LHCN-M2 (cell line): ENCODE measurements around the gene ACO2. TPM values are rescaled to one million over a fixed set of nuclear protein-coding genes. Genes with fewer than 3 reads are reported as not detected.
"Not testable (repeated sequence)": the region's sequence is repeated elsewhere in the genome, so short reads cannot be mapped to it uniquely, and the experiment has no call there.

Source experiments
- DNase-seq: peaks from one replicate; pipeline ENCODE4 v3.0.0-alpha.2; 2012; ENCODE audit warnings: low read depth
- total RNA-seq: library from RNA; depleted of rRNA; stranded (reverse); fragments of >200 nt; gene quantifications from 2 replicates; pipeline ENCODE4 v1.2.3, GENCODE V29; 2014; rRNA removed

Gene ACO2
- total RNA-seq, 1 experiment from 2014 or later = 64.4 TPM

- peak; percentile 84 for DNase-seq
Measured at GRCh38 chr22:41565403-41566054, 96.6 kb downstream of the ACO2 start.

- DNase-seq = no peak
Measured at GRCh38 chr22:41567512-41567768, 98.5 kb downstream of the ACO2 start.

GRCh38 chr22:41568811-41569210 is 99.9 kb downstream of the ACO2 start:
- no peak for DNase-seq

- no peak for DNase-seq
Measured at GRCh38 chr22:41570221-41570620, 101.3 kb downstream of the ACO2 start.

- DNase-seq = no peak
Measured at GRCh38 chr22:41571786-41572185, 102.9 kb downstream of the ACO2 start.

GRCh38 chr22:41572305-41572704 is 103.4 kb downstream of the ACO2 start:
- DNase-seq = not testable (repeated sequence)

- DNase-seq = no peak
Measured at GRCh38 chr22:41573677-41574076, 104.8 kb downstream of the ACO2 start.

GRCh38 chr22:41574847-41575381 is 106.0 kb downstream of the ACO2 start:
- no peak for DNase-seq

- DNase-seq = no peak
Measured at GRCh38 chr22:41575533-41575932, 106.6 kb downstream of the ACO2 start.

- peak; percentile 48 for DNase-seq
Measured at GRCh38 chr22:41576877-41577276, 108.0 kb downstream of the ACO2 start.

- no peak for DNase-seq
Measured at GRCh38 chr22:41578114-41578513, 109.2 kb downstream of the ACO2 start.

Other genes with a start within 250 kb of the ACO2 start
- 0.19 and 2.4 TPM in 2 replicates for gene CHADL, start 228.2 kb upstream of the ACO2 start, total RNA-seq
- 110 and 135 TPM in 2 replicates for gene RANGAP1, start 182.9 kb upstream of the ACO2 start, total RNA-seq
- gene ZC3H7B, start 167.6 kb upstream of the ACO2 start, total RNA-seq = 51.5 and 52.2 TPM in 2 replicates
- gene TEF, start 87.2 kb upstream of the ACO2 start, total RNA-seq = 1.8 and 3.3 TPM in 2 replicates
- 17.8 and 22.9 TPM in 2 replicates for gene TOB2, start 22.3 kb upstream of the ACO2 start, total RNA-seq
- gene PHF5A, start 425 bp upstream of the ACO2 start, total RNA-seq = 71.5 and 80.7 TPM in 2 replicates
- 20.0 and 20.6 TPM in 2 replicates for gene POLR3H, start 75.4 kb downstream of the ACO2 start, total RNA-seq
- gene CSDC2, start 91.9 kb downstream of the ACO2 start, total RNA-seq = 0.77 and 0.92 TPM in 2 replicates
- gene PMM1, start 120.7 kb downstream of the ACO2 start, total RNA-seq = 29.9 and 34.4 TPM in 2 replicates
- 26.2 and 26.6 TPM in 2 replicates for gene DESI1, start 151.9 kb downstream of the ACO2 start, total RNA-seq
- gene XRCC6, start 152.2 kb downstream of the ACO2 start, total RNA-seq = 475 and 477 TPM in 2 replicates
- gene SNU13, start 219.8 kb downstream of the ACO2 start, total RNA-seq = 135 and 141 TPM in 2 replicates
- not detected in 2 replicates for gene MEI1, start 230.4 kb downstream of the ACO2 start, total RNA-seq